Tibial nerve (tissue), 4 donors: ENCODE measurements around the gene DPP8.
A peak's percentile ranks its signal among the peaks of the same experiment; 100 is the strongest.

ENCODE experiments used
- EP300 ChIP-seq, 2 donors: sonication (generic); formaldehyde crosslinking; IDR thresholded peaks; one replicate each; pipeline ENCODE4 v1.6.1; 2017; ENCODE audit warnings: antibody characterized with exemption in 2 of 2, mild to moderate bottlenecking in 1 of 2
- POLR2A ChIP-seq, 2 donors: fragments of 450-650 bp; IDR thresholded peaks; one replicate each; pipeline ENCODE4 v1.6.1; 2017; ENCODE audit warnings: antibody characterized with exemption in 2 of 2, mild to moderate bottlenecking in 2 of 2, moderate library complexity in 2 of 2
- TF ChIP-seq, protein P1 (sequence below), 5 experiments: fragments of 200-600 bp in 3 of 5; fragments of 450-650 bp in 2 of 5; sonication (generic) in 3 of 5; IDR thresholded peaks; one replicate each; pipeline ENCODE4 v1.5.1; 2016 to 2019; ENCODE audit warnings: antibody characterized with exemption in 5 of 5, mild to moderate bottlenecking in 3 of 5, moderate library complexity in 2 of 5

DNA sequence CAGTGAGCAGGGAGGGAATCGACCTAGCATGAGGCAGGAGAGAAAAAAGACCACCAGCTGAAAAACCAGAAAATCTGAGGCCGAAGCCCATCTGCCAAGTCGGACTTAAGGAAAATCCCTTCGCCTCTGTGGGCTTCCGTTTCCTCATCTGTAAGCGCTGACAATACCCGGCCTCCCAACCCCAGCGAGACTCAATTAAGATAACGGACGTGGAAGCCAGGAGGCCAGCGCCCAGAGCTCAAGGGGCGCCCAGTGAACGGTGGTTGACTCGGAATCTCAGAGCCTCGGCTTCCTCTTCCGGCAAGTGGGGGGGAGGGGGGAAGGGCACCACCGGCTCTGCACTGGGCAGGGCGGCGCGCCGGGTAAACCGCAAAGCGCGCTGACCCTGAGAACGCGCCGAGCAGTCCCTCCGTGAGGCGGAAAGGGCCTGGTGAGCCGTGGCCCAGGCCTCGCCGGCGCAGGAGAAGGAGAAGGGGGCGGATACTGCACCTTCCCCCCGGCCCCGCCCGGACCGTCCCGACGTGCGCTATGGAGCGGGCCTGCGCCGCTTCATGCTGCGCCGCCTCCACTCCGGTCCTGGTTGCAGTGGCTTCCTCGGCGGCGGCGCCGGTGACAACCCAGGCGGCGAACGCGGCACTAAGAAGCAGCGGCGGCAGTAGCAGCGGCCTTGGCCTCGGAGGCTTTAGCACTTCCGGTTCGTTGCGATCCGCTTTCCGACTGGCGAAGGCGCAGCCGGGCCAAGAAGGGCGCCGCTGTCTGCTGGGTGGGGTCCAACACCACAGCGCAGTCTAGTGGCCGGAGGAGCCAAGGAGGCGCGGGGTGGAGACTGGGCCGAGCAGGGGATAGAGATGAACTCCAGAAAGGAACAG lies at the start of gene DPP8:
- TF ChIP-seq, protein P1, sequence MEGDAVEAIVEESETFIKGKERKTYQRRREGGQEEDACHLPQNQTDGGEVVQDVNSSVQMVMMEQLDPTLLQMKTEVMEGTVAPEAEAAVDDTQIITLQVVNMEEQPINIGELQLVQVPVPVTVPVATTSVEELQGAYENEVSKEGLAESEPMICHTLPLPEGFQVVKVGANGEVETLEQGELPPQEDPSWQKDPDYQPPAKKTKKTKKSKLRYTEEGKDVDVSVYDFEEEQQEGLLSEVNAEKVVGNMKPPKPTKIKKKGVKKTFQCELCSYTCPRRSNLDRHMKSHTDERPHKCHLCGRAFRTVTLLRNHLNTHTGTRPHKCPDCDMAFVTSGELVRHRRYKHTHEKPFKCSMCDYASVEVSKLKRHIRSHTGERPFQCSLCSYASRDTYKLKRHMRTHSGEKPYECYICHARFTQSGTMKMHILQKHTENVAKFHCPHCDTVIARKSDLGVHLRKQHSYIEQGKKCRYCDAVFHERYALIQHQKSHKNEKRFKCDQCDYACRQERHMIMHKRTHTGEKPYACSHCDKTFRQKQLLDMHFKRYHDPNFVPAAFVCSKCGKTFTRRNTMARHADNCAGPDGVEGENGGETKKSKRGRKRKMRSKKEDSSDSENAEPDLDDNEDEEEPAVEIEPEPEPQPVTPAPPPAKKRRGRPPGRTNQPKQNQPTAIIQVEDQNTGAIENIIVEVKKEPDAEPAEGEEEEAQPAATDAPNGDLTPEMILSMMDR (IDR thresholded peaks at IDR 0.05), result peak; percentile 72 to 94 (median 90)
- peak in 1 of 2 donors; percentile 30 for TF ChIP-seq POLR2A (IDR thresholded peaks at IDR 0.05)
- peak in 1 of 2 donors; percentile 94 for TF ChIP-seq EP300 (IDR thresholded peaks at IDR 0.05)
